GM12878 (cell line): Measurements from ENCODE around the gene MMP1.

ENCODE experiments used
- CTCF ChIP-seq, 3 experiments: IDR thresholded peaks in 2 of 3; conservative IDR thresholded peaks in 1 of 3; 2 replicates each; pipeline ENCODE4 v1.5.1; 2011; ENCODE audit warnings: low read depth in 3 of 3, low read length in 3 of 3, mild to moderate bottlenecking in 3 of 3, control low read depth in 2 of 3, moderate library complexity in 2 of 3, inconsistent platforms in 1 of 3, mixed read lengths in 1 of 3; ENCODE audit not compliant: control insufficient read depth in 2 of 3, insufficient read depth in 1 of 3; ENCODE audit errors: extremely low read depth in 1 of 3
- EZH2 ChIP-seq: IDR thresholded peaks from 2 replicates; pipeline ENCODE4 v1.6.1; 2012; ENCODE audit warnings: low read depth, mild to moderate bottlenecking, control low read depth, inconsistent platforms, low read length, borderline replicate concordance; ENCODE audit not compliant: control insufficient read depth
- FOXM1 ChIP-seq: IDR thresholded peaks from 2 replicates; pipeline ENCODE4 v1.6.1; 2012; ENCODE audit warnings: low read depth, mild to moderate bottlenecking, inconsistent platforms, low read length, moderate library complexity
- KAT2A ChIP-seq: conservative IDR thresholded peaks from 2 replicates; pipeline ENCODE4 v1.6.1; 2011; ENCODE audit warnings: low read depth, low read length; ENCODE audit not compliant: control insufficient read depth
- MAX ChIP-seq: IDR thresholded peaks from 2 replicates; pipeline ENCODE4 v1.6.1; 2012; ENCODE audit warnings: low read depth, low read length, improper control_type of control experiment
- MXI1 ChIP-seq: fragments of 150-350 bp; IDR thresholded peaks from 2 replicates; pipeline ENCODE4 v1.6.1; 2011; ENCODE audit warnings: low read depth, mild to moderate bottlenecking, inconsistent platforms, low read length, improper control_type of control experiment
- NRF1 ChIP-seq: conservative IDR thresholded peaks from 2 replicates; pipeline ENCODE4 v1.6.1; 2011; ENCODE audit warnings: mild to moderate bottlenecking, low read depth, low read length, improper control_type of control experiment
- POLR2A ChIP-seq: IDR thresholded peaks from 2 replicates; pipeline ENCODE4 v1.6.1; 2011; ENCODE audit warnings: low read depth, mild to moderate bottlenecking, low read length
- POLR2AphosphoS5 ChIP-seq: IDR thresholded peaks from 2 replicates; pipeline ENCODE4 v1.6.1; 2011; ENCODE audit warnings: mild to moderate bottlenecking, low read length, inconsistent platforms
- SMAD5 ChIP-seq: IDR thresholded peaks from 2 replicates; pipeline ENCODE4 v1.6.1; 2016; ENCODE audit warnings: antibody characterized with exemption, low read depth
- TF ChIP-seq, protein P1 (sequence below): fragments of 450-650 bp; IDR thresholded peaks from 2 replicates; pipeline ENCODE4 v1.6.1; 2014; ENCODE audit warnings: mild to moderate bottlenecking

DNA sequence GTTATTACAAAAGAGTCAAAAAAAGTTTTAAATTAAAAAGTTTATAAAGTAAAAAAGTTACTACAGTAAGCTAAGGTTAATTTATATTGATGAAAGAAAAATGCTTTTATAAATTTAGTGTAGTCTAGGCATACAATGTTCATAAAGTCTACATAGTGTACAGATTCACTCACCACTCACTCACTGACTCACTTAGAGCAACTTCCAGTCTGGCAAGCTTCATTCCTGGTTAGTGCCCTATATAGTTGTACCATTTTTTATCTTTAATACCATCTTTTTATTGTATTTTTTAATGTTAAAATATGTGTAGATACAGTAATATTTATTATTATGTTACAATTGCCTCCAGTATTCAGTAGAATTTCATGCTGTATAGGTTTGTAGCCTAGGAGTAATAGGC lies 14.9 kb downstream of the MMP1 start:
- no peak for TF ChIP-seq POLR2AphosphoS5
- TF ChIP-seq CTCF (IDR thresholded peaks at IDR 0.05 in 2 of 3, conservative IDR thresholded peaks at IDR 0.05 in 1 of 3; ENCODE audit: control insufficient read depth in 2 of 3, extremely low read depth in 1 of 3, insufficient read depth in 1 of 3, low read depth in 3 of 3, low read length in 3 of 3), result no peak
- no peak for TF ChIP-seq MAX
- no peak for TF ChIP-seq SMAD5
- TF ChIP-seq KAT2A, result no peak
- no peak for TF ChIP-seq FOXM1
- no peak for TF ChIP-seq MXI1
- TF ChIP-seq, protein P1, sequence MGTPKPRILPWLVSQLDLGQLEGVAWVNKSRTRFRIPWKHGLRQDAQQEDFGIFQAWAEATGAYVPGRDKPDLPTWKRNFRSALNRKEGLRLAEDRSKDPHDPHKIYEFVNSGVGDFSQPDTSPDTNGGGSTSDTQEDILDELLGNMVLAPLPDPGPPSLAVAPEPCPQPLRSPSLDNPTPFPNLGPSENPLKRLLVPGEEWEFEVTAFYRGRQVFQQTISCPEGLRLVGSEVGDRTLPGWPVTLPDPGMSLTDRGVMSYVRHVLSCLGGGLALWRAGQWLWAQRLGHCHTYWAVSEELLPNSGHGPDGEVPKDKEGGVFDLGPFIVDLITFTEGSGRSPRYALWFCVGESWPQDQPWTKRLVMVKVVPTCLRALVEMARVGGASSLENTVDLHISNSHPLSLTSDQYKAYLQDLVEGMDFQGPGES, result no peak
- TF ChIP-seq POLR2A, result no peak
- TF ChIP-seq EZH2, result no peak
- TF ChIP-seq NRF1, result no peak
